ENCODE data around the gene POLR3G.

POLR3G gene

DNA sequence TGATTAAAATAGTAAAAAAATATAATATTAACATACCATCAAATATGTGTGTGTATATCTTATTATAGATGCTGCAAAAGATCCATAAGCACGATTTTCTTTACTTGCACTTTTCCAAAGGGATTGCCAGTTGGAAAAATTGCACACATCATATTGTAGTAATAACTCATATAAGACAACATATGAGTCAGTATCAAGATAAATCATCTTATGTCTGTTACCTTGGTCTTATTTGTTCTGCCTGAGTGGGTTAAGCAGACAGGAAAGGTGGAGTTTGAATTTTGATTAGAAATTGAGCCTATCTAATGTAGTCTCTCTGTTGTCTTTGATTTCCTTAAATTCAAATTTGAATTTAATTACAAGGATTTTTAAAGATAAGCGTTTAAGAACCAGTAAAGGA lies 30.1 kb downstream of the POLR3G start:
- DNase-seq = no peak

DNA sequence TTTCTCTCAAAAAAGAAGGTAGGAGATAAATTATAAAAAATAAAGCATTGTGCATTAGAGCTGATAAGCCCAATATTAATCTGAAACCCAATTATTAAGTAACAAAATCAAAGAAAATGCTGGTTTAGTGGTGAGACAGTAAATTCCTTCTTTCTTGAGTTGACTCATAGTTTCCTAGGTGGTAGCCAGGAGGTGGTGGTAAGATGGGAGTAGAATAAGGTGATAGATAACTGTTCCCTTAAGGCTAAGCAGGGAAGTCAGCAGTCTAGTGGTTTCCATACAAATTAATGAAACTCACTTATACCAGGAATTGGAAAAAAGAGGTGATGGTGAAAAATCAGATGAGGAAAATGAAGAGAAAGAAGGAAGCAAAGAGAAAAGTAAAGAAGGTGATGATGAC lies 31.6 kb downstream of the POLR3G start:
- no peak for DNase-seq

DNA sequence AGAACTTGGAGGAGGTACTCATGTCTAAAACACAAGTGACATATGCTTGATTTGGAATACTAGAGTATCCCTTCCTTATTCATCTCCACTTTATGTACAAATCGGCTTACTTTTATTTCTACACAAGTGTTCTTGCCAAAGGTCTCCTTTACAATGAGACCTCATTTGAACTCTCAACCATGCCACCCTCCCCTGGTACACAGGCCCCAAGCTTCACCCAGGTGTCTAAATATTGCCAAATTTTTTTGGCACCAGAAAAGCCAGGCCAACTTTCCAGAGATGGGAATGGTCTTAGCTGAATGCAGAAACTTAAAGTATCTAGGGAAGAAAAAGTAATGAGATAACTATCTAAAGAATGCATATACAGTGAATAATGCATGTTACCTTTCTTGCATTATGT lies 35.8 kb downstream of the POLR3G start:
- no peak for DNase-seq

DNA sequence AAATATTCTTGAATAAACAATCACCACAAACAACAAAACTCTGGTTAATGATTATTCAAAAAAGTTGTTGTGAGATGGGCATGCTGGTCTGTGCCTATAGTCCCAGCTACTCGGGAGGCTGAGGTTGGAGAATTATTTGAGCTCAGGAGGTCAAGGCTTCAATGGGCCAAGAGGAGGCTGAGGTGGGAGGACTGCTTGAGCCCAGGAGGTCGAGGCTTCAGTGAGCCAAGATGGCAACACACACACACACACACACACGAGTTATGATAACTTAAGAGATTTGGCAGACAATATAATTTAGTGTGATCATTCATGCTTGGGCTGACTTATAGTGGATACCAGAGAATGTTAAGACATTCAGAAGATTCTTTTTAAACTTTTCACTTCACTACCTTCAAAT lies 39.9 kb downstream of the POLR3G start:
- no peak for DNase-seq

DNA sequence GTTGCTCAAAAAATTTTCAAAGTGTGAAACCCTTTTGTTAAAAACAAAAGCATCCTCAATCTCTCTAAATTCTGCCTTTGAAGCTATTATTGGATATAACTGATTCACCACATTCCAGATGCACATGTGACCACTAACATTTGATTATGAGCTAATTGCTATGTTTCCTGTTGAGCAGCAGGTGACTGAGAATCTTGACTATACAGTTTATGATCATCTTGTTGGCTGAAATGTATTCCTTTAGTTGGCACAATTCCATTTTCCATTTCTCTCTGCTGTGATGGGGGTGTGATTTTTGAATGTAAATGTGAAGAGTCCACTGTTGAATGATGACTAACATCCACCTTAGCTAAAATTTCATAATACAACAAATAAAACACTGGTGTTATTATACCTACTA lies 44.0 kb downstream of the POLR3G start:
- DNase-seq = no peak

DNA sequence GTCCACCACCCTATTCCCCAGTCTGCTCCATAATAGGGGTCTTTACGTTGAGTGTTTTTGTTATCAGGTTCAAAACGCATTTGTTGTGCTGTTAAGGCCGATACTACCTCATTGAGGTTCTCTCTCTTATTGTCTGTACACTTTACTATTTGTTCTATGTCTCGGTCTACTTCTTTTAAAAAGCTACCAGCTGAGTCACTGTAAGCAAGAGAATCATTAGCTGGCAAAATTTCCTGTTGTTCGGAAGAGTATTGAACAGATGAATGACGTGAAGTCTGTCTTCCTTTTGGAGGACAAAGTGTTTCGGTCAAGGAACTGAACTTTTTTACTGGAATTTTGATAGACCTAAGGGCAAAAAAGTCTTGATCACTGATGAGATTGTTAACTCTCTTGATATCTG lies 44.4 kb downstream of the POLR3G start:
- no peak for DNase-seq

DNA sequence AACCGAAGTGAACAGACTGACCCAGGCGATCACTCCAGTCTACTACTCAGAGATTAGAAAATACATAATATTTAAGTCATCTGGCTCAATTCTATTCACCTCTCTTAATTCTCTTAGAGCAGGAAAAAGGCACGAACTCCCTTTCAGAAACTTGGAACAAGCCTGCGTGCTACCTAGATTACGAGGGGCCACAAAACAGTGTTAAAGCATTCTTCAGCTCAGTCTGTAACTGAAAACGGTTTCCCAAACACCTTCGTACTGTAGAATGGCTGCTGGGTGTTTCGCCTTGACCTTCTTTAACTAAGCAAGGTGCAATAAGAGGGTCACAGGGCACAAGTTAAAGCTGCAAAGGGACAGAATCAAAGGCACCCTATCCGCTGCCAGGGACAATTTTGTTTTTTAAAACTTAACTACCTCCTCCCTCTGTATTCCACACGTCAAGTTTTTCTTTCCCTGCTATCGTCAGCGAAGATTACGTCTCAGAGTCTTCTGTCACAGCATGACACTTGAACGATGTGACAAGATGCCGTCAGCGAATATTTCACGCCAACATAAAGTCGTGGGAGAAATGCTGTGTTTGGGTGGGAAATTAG lies 54.0 kb downstream of the POLR3G start:
- peak in 1 of 2 experiments; percentile 9 for DNase-seq

DNA sequence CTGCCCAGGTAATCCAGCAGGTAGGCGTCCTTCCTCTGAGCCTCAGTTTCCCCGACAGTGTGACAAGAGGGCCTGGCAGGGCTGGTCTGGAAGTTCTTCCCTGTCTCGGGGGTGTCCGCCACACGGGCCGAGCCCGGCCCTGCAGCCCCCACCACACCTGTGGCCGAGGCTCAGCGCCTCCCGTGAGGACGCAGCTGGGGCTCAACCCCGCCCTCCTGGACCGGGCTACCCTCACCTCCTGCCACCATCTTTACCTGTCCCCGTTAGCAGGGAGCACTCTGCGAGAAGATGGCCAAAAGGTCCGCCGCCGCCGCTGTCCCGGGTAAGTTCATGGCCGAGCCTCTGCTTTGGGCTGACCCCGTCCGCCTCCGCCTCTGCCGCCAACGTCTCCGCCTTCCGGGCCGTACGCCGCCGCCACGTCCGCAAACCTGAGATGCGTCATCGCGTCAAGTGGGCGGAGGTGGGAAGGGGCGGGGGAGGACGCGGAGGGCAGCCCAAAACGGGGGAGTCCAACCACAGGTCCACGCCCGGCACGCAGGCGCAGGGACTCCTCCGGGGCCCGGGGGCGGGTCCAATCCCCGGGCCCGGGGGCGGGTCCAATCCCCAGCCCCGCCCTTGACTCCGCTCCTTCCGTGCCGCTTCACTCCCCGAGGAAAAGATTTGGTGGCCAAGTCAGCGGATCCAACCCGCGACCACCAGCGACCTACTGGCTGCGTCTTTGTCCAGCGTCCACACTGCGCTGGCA lies 54.7 kb downstream of the POLR3G start, which contains the start of gene LYSMD3:
Gene LYSMD3 (minus strand): TSS at position 391 of the 745 bp plus-strand sequence. CDS start 4,295 bp downstream, outside the sequence.
- DNase-seq = peak; percentile 97

DNA sequence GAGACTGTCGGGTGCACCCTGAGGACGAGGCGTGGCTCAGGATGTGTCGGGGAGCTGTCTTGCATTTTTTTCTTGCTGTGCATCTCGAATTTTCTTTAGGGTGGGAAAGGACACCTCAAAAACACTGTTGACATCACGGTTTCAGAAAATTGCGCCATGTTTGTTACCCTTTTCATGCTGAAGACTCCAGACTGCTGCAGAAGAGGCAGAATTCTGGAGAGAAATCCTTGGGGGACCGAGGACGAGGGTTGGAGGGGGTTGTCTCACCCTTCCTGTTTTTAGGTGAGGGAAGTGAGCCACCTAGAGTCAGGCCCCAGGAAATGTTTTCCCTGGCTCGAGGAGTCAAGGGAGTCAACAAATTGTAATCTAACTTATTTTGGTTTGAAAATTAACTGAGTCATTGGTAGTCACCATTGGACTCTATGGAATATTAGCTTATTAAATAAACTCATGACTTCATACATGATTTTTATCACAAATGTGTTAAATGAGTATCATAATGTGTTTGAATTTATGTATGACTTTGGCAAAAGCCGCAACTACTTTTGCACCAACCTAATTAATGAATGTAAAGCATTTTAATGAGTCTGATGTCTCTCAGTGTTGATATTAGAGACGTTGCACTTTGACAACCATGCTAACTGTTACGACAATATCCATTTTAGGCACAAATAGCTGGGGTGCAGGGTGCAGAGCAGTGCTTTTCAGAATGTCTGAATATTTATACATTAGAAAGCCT lies 55.4 kb downstream of the POLR3G start:
- peak; percentile 42 to 45 for DNase-seq

DNA sequence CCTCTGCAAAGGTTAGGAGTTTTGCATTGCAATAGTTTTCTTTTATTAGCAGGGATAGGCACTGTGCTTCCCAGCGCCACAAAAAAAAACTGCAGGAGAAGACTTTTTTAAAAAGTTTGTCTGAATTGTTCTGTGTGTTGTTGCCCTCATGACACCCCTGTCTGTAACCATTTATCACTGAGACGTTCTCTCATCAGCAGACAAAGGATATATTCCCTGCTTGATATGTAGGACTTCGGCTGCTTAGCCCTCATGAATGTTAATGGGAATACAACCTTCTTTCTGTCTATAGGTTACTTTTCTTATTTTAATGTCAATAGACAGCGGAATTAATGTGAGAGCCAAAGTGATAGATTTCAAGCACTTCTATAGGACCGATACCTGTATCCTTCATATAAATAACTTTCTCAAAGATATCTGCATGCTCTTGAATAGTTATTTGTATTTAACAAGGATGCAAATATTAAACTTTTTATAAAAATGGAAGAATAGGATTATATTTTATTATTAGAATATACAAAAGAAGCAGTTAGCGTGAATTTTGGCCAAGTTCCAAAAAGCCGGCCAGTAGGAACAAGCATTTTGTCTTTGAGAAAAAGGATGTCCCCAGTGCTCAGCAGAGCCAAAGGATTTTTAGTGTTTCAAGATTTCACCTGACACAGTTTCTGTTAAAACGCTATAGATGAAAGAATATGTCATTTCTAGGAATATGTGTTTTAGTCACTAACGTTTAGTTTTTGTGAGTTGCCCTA lies 56.2 kb downstream of the POLR3G start:
- DNase-seq = no peak

DNA sequence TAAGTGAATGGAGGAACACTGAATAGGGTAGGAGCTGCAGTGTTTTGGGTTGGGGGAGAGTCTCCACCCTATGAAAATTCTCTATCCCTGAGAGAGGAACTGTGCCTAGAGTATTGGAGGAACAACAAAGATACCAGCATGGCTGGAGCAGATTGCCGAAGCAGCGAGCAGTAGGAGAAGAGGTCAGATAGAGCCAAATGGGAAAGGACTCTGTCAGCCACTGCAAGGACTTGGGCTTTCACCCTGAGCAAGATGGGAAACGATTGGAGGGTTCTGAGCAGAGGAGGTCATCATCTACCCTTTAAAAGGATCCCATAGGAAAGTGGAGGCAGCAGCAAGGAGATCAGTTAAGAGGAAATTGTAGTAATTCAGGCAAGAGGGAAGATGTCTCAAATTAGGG lies 59.1 kb downstream of the POLR3G start:
- no peak for DNase-seq

DNA sequence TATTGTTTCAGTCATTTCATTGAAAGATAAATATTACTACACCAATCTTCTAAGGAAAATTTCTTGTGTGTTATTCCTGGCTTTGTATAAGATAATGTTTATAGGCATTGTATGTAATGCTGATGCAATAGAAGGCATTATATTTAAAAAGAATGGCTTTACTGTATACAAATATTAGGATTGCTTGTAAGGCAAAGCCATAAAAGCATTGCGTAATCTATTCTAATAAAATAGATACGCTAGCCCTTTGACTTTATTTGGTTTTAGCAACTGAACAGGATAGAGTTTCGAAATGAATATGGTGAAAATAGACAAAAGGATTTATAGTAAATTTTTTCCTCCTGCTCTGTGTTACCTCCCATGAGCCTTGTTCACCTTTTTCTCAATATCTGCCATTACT lies 60.3 kb downstream of the POLR3G start:
- DNase-seq = no peak

DNA sequence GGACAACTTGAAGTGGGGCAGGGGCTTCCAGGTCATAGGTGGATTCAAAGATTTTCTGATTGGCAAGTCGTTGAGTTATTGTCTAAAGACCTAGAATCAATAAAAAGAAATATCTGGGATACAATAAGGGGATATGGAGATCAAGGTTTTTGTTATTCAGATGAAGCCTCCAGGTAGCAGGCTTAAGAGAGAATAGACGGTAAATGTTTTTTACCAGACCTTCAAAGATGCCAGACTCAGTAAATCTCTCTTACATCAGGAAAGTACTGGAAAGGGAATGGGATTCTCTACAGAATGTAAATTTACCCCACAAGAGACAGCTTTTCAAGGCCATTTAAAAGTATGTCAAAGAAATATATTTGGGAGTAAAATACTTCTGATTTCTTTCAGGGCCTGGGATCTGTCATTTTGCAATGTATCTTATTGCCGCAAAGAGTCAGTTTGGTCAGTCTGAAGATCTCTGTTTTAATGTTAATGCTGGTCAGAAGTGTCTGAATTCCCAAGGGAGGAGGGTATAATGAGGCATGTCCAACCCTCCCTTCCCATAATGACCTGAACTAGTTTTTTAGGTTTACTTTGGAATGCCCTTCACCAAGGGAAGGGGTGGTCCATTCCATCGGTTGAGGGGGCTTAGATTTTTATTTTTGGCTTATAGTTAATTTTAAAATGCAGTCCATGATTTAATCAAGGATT lies 68.3 kb downstream of the POLR3G start:
- DNase-seq = no peak

DNA sequence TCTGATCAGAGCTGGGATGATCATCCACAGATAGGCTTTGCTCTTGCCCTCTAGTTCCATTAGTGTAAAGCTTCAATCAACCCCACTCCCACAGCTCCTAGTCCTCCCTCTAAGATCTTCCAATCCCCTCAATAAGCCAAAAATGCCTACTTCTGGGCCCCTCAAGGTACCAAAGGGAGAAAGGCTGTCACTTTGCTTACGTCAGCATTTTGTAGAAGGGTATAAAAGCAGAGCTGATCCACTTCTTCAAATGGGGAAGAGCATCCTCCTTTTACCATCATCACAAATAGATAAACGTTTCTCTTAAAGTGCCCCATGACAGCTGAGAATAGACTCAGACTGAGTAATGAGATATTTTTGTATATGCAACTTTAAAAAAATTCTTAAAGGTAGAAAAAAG lies 70.8 kb downstream of the POLR3G start:
- no peak for DNase-seq

DNA sequence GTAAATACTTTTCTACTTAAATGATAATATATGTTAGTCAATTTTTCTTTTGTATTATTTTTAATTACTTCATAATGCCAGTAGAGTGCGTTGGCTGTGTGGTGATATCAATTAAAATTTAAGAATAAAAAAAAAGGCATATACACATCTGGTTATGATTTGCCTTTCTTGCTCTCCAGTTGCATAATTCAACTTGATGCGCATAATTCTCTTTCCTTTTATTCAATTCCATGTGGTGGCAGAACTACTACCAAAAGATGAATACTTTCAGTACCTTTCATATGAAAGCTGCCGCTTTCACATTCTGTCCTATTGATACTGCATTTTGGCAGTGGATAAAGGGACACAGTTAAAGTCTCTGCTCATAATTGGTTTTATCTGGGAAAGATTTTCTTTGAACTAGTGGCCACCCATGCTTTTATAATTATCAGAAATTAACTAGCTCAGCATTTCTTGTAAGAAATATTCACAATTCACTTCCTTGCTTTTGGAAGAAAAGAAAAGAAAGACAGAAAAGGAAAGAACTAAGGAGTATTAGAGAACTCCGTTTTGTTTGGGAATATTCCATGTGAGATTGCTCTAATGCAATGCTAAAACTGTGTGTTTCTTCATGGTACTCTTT lies 71.7 kb downstream of the POLR3G start:
- DNase-seq = no peak

DNA sequence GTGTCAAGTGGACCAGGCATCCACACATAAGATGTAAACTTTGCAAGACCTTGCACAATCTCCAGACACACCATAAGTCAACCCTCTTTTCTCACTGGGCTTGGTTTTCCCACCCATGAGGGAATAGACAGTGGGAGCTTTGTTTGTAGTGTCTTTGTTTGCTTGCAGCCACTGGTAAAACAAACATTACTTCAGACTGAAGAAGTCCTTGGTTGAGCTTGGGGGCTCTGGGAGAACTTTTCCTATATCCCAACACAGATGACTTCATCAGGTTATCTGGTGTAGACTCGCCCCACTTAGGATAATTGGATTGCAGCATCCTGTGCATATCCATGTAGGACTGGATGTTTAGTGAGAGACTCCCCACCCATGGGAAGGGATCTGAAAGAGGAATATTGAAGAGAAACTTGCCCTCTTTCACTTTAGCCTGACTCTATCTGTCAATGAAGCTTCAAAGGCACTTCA lies 72.4 kb downstream of the POLR3G start:
- DNase-seq = no peak

DNA sequence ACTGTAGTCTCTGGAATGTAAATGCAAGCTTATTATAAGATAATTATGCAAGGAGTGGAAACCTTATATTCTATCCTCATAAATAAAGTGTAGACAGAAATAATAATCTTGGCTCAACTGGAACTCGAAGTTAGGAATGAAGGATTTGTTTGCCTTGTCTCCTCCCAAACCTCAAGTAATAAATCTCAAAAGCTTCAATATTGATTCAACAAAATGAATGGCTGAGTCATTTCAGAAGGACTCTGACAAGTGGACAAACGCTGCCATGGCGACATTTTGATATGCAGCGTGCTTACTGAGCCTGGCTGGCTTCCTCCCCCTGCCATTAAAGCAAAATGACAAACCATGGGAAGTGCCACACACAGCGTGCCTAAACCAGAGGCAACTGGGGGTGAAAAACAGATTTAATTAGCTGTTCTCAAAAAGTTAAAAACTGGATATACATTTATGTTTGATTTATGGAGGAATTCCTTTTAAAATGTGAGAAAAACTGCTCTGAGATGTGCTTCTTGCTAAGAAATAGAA lies 73.5 kb downstream of the POLR3G start:
- no peak for DNase-seq

DNA sequence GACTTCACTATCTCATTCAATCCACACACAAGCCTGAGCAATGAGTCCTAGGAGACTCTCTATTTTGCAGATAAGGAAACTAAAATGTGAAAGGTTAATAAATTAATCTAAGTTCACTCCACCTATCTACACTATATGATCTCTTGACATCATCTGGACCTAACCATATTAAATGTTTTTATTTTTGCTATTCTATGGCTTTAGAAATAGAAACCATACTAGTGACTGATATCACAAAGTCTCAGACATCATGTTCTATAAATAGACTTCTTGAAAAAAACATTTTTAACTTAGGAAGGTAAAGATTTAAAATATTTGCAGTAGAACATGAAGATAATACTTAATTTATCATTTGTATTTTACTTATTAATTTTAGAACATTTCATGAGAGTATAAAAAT lies 74.6 kb downstream of the POLR3G start:
- no peak for DNase-seq

DNA sequence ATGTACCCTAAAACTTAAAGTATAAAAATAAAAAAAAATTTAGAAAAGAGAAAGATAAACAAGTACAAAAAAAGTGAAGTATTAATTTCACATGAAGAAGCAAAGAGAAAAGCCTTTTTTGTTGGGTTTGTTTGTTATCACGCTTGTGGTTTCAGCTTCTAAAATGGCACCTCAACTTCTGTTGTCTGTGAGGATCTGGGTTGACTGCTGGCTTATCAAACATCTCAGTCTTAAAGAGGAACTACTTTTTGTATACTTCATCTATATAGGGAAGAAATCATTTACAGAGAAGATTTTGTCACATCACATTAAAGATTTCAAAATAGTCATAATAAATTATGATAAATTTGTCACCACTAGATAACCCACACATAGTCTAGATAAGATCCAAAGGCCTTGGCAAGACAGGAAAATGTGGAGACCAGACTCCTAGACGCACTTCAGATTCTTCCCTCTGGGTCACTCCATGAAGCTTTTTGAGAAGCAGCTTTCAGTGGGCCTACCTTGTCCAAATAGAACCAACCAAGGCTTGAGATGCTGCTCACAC lies 75.1 kb downstream of the POLR3G start:
- no peak for DNase-seq

DNA sequence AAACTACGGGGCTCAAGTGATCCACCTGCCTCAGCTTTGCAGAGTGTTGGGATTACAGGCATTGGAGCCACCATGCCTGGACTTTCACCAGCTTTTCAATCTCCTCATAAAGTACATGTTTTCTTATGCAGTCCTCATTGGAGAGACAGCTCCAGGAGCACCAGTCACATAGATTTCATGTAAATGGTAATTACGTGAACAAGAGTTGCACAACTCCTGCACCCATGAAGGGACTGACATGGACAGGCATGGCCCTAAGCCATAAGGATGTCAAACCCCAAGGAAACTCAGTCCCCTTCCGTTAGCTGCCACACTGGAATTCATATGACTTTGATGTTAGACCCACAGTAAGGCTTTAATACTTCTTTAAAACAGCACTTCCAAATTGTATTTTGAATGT lies 76.3 kb downstream of the POLR3G start:
- DNase-seq = no peak

DNA sequence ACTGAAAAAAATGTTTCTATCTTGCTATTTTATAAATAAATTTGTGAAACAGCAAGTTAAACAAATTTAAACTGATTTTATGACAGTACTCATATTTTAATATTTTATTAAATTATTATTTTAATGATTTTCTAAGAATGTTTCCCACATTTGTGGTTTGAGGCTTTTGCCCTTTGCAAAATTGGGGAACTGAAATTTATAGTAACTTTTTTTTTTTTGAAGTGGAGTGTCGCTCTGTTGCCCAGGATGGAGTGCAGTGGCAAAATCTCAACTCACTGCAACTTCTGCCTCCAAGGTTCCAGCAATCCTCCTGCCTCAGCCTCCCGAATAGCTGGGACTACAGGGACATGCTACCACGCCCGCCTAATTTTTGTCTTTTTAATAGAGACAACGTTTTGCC lies 76.7 kb downstream of the POLR3G start:
- no peak for DNase-seq

DNA sequence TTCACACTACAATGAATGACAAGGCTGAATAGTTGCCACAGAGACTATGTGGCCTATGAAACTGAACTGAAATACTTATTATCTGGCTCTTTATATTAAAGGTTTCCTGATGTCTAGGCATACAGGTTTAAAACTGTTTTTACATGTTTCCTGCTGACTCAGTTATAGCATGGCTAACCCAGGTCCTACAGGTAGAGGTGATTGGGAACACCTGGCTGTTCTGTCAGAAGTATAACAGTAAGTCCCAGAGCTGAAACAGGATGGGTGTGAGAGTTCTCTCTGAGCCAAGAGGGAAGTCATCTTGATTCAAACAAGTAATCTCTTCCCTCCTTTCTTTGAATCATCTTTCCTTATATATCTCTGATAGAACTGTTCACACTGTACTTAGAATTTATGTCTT lies 79.0 kb downstream of the POLR3G start:
- no peak for DNase-seq

Data from activated CD4-positive, alpha-beta T cell treated with anti-CD3 and anti-CD28 coated beads, Interleukin-2, amount 50 U/mL, for 4 hours (primary cell).